PC-9 (cell line): ENCODE data around the gene P4HA3.

Experiments used
- CTCF ChIP-seq: fragments of 200-600 bp; sonication (generic); conservative IDR thresholded peaks from 2 replicates; pipeline ENCODE4 v1.6.1; 2017; ENCODE audit warnings: mixed run types, antibody characterized with exemption, mild to moderate bottlenecking, moderate library complexity
- EZH2 ChIP-seq: fragments of 200-600 bp; sonication (generic); IDR thresholded peaks from 2 replicates; pipeline ENCODE4 v1.8.0; 2017; ENCODE audit warnings: antibody characterized with exemption, low read depth

GRCh38 chr11:74267014-74267413, 44.4 kb downstream of the P4HA3 start:
- no peak for TF ChIP-seq CTCF
- TF ChIP-seq EZH2: no peak
